Fibroblast of skin of right quadriceps (primary cell): ENCODE measurements around the gene NR1D1.

Experiments used
- DNase-seq: peaks from one replicate; pipeline ENCODE4 v3.0.0-alpha.2; 2013

Gene NR1D1

DNA sequence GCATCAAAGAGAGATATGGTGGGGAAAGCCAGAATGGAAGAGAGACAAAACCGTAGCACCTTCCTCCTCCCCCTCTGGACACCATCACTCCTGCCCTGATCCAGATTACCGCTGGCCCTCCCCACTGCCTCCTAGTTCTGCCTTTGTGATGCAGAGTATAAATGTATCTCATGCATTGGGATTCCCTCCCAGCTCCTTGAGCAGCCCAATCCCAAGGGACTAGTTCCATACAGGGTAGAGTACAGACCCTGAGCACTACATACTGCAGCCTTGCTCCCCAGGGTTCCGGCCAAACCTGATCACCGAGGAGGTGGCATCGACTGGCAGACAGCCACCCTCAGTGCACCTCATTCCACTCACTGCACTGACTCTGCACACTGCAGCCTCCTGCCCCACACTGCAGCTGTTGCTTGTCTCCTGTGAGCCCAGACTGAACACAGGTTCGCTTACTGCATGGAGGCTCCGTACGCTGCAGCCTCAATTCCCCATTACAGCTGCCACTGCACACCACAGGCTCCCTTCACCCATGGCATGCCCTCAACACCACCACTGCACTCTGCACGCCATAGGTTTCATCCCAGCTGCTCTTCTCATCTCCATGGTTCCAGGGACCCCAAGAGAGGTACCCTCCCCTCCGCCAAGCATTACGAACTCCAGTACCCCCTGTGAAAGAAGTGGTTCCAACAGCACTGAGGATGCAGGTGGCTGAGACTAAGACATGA lies 39.3 kb downstream of the NR1D1 start:
- no peak for DNase-seq

GRCh38 chr17:40059729-40060475 lies 40.5 kb downstream of the NR1D1 start:
- no peak for DNase-seq

DNA sequence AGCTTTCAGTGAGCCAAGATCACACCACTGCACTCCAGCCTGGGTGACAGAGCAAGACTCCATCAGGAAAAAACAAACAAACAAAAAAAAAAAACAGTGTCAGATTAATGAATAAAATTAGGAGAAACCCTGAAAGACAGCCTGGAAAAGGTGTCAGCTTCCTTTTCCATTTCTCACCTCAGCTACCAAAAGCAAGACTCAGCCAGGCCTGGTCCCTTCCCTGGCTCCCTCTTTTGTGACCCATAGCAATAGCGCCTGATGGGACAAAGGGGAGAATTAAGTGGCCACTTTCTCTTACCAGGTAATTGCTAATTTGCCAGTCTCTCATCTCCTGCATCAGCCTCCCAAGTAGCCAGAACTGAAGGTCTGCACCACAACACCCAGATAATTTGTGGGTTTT lies 41.5 kb downstream of the NR1D1 start:
- no peak for DNase-seq

DNA sequence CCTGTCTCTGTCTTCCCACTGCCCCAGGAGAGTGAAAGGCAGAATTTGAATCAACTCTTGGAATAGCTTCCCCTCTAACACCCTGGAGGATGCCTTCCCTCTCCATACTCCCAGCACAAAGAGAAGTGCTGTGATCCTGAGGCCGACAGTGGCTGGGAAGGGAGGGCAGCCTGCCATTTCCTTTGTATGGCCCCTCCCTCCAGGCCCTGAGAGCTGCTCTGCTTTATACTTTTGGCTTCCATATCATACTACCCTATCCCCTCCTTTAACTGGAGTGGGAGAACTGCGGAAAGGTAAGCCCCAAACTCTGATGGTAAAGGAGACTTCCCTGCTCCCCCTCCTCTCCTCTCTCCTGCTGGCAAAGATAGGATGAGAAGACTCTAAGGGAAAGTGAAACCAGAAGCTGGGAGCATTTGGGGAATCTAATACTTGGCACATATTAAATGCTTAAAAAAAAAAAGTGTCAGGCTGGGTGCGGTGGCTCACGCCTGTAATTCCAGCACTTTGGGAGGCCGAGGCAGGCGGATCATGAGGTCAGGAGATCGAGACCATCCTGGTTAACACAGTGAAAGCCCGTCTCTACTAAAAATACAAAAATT lies 42.1 kb downstream of the NR1D1 start:
- no peak for DNase-seq

DNA sequence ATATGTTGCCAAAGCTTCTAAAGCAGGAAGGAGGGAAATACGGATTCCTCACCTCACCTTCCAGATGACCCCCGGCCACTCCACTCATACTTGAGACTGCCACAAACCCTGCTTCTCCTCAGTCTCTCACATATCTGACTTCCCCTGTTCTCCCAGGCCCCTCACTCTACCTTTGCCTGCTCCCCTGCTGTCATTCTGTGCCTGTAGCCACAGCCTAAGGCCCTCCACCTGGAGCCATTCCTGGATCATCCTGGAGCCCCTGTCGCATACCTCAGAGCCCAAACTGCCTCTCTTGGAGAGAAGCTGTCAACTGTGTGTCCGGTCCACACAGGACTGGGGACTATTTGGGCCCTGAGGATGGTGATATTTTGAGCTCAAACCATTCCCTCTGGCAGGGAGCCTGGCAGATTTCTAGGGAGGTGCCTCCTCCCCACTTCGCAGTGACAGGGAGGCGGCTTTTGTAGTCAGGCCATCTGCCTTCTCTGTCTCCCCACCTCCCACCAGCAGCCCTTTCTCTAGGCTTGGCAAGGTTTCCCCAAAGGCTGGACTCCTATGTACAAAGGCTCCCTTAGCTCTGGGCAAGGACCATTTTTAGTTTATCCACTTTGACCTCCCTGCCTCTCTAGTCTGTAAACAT lies 43.9 kb downstream of the NR1D1 start:
- no peak for DNase-seq
